Esophagus (tissue), 2 donors: ENCODE results near the gene STX5. TPM values are rescaled to one million over a fixed set of nuclear protein-coding genes. Genes with fewer than 3 reads are reported as not detected.
"Not testable (repeated sequence)": the region's sequence is repeated elsewhere in the genome, so short reads cannot be mapped to it uniquely, and the experiment has no call there.

ENCODE experiments used
- H3K27ac ChIP-seq, 2 donors: one replicate each; pipeline ENCODE4 v1.5.1; 2013; ENCODE audit warnings: low read depth in 2 of 2, mild to moderate bottlenecking in 2 of 2, inconsistent platforms in 1 of 2, low read length in 1 of 2, moderate library complexity in 1 of 2
- H3K27me3 ChIP-seq, 2 donors: one replicate each; pipeline ENCODE4 v1.6.1; 2013; ENCODE audit warnings: low read length in 2 of 2, control low read depth in 1 of 2, mild to moderate bottlenecking in 1 of 2; ENCODE audit not compliant: insufficient read depth in 2 of 2, control insufficient read depth in 1 of 2
- H3K36me3 ChIP-seq, 2 donors: one replicate each; pipeline ENCODE4 v1.6.1; 2013; ENCODE audit warnings: low read length in 1 of 2; ENCODE audit not compliant: control insufficient read depth in 2 of 2, insufficient read depth in 2 of 2
- H3K4me1 ChIP-seq, 2 donors: one replicate each; pipeline ENCODE4 v1.6.1; 2013; ENCODE audit warnings: low read length in 1 of 2; ENCODE audit not compliant: control insufficient read depth in 2 of 2, insufficient read depth in 2 of 2
- H3K4me3 ChIP-seq, 2 donors: one replicate each; pipeline ENCODE4 v1.5.1; 2013; ENCODE audit warnings: low read length in 2 of 2, mild to moderate bottlenecking in 2 of 2, low read depth in 1 of 2, moderate library complexity in 1 of 2
- H3K9me3 ChIP-seq, 2 donors: one replicate each; pipeline ENCODE4 v1.6.1; 2013; ENCODE audit warnings: mild to moderate bottlenecking in 2 of 2, low read depth in 1 of 2, low read length in 1 of 2, moderate library complexity in 1 of 2; ENCODE audit not compliant: control insufficient read depth in 2 of 2, insufficient read depth in 1 of 2
- WGBS, 2 donors: extraction: QIAGEN DNeasy Blood & Tissue Kit; methylation state at CpG; one replicate each; pipeline ENCODE4 v1.1.7; 2013; 5-methylcytosine and 5-hydroxymethylcytosine counted together
- polyA plus RNA-seq, 2 donors: library from polyadenylated mRNA; stranded (reverse); fragments of 200-250 nt; gene quantifications; one replicate each; pipeline ENCODE4 v1.2.3, GENCODE V29; 2013
- donor health status: healthy with polysubstance abuse.
- donor health status: Bipolar disorder and iron deficiency.

Gene STX5
- polyA plus RNA-seq, 2 donors: 14.5 to 25.2 TPM

- Histone ChIP-seq H3K9me3 (no peaks in the 10 kb centered on the region), H3K4me3 (peak within 1 kb of the TSS; percentile 65 to 69), H3K27me3 (no peaks in the 10 kb centered on the region), H3K4me1 (peaks cover 0 to 3% of the 10 kb centered on the region in 2 donors), H3K27ac (peak within 1 kb of the TSS; percentile 89 to 98), H3K36me3 (peaks cover 1 to 12% of the 10 kb centered on the region in 2 donors)
- WGBS, 2 donors: 2% methylated on average over 59 to 60 of the region's 60 CpGs
Observed at GRCh38 chr11:62771144-62772021, 60.5 kb downstream of the STX5 start, which contains the start of gene TAF6L. TAF6L (plus strand) TSS chr11:62771396; CDS start chr11:62775784, 4,388 bp downstream.

- Histone ChIP-seq H3K4me1 (peaks cover 0 to 3% of the 10 kb centered on the region in 2 donors), H3K27ac (peak overlapping the region; percentile 89 to 98), H3K4me3 (peak overlapping the region; percentile 32 to 69), H3K9me3 (no peaks in the 10 kb centered on the region), H3K36me3 (peaks cover 3 to 11% of the 10 kb centered on the region in 2 donors), H3K27me3 (no peaks in the 10 kb centered on the region)
- WGBS, 2 donors: 1 to 2% methylated on average over 18 of the region's 18 CpGs
Observed at GRCh38 chr11:62770778-62771143, 61.1 kb downstream of the STX5 start.

- H3K9me3 ChIP-seq, H3K27me3 ChIP-seq, H3K36me3 ChIP-seq, H3K4me1 ChIP-seq: not testable (repeated sequence)
- H3K4me3 ChIP-seq: peak overlapping the region in 1 of 2 donors; percentile 90
- 34 to 35% methylated on average over 9 of the region's 9 CpGs for WGBS, 2 donors
- peak overlapping the region in 1 of 2 donors; percentile 11 for H3K27ac ChIP-seq
Observed at GRCh38 chr11:62760867-62761227, 71.0 kb downstream of the STX5 start.

- Histone ChIP-seq H3K27ac (no peak overlapping the region), H3K9me3 (no peaks in the 10 kb centered on the region), H3K27me3 (no peaks in the 10 kb centered on the region), H3K4me1 (peaks cover 6 to 7% of the 10 kb centered on the region in 2 donors), H3K4me3 (no peak overlapping the region), H3K36me3 (no peaks in the 10 kb centered on the region)
- 65 to 68% methylated on average over 9 of the region's 9 CpGs for WGBS, 2 donors
Observed at GRCh38 chr11:62757846-62758788, 73.7 kb downstream of the STX5 start.

Other genes with a start within 250 kb of the STX5 start
- 10 to 100 TPM in 1 of 2 donors, 1 to 10 TPM in 1; 9.0 to 15.2 TPM for gene TUT1, start 240.5 kb downstream of the STX5 start, polyA plus RNA-seq
- gene MTA2, start 230.2 kb downstream of the STX5 start, polyA plus RNA-seq: 10 to 100 TPM; 76.2 to 90.4 TPM
- 100 to 1,000 TPM in 1 of 2 donors, 10 to 100 TPM in 1; 79.0 to 107 TPM for gene EML3, start 219.3 kb downstream of the STX5 start, polyA plus RNA-seq
- 10 to 100 TPM in 1 of 2 donors, 1 to 10 TPM in 1; 7.4 to 10.5 TPM for gene ROM1, start 218.8 kb downstream of the STX5 start, polyA plus RNA-seq
- 10 to 100 TPM; 14.9 to 25.4 TPM for gene B3GAT3, start 210.1 kb downstream of the STX5 start, polyA plus RNA-seq
- gene GANAB, start 185.4 kb downstream of the STX5 start, polyA plus RNA-seq: 10 to 100 TPM; 59.8 to 71.6 TPM
- gene INTS5, start 178.7 kb downstream of the STX5 start, polyA plus RNA-seq: 10 to 100 TPM in 1 of 2 donors, 1 to 10 TPM in 1; 4.8 to 10.1 TPM
- 10 to 100 TPM; 71.9 to 96.9 TPM for gene C11orf98, start 166.8 kb downstream of the STX5 start, polyA plus RNA-seq
- 10 to 100 TPM; 15.4 to 32.2 TPM for gene CSKMT, start 166.7 kb downstream of the STX5 start, polyA plus RNA-seq
- 10 to 100 TPM; 16.5 to 23.2 TPM for gene UQCC3, start 160.4 kb downstream of the STX5 start, polyA plus RNA-seq
- 1 to 10 TPM; 2.7 to 5.2 TPM for gene LBHD1, start 159.8 kb downstream of the STX5 start, polyA plus RNA-seq
- 100 to 1,000 TPM; 109 to 127 TPM for gene UBXN1, start 153.0 kb downstream of the STX5 start, polyA plus RNA-seq
- gene LRRN4CL, start 142.5 kb downstream of the STX5 start, polyA plus RNA-seq: 1 to 10 TPM; 1.4 to 2.4 TPM
- 10 to 100 TPM; 33.9 to 58.9 TPM for gene BSCL2, start 124.6 kb downstream of the STX5 start, polyA plus RNA-seq
- gene GNG3, start 124.4 kb downstream of the STX5 start, polyA plus RNA-seq: under 1 TPM; 0.04 to 0.24 TPM
- gene HNRNPUL2, start 104.6 kb downstream of the STX5 start, polyA plus RNA-seq: 10 to 100 TPM; 27.5 to 27.9 TPM
- 10 to 100 TPM; 13.3 to 31.1 TPM for gene TTC9C, start 103.6 kb downstream of the STX5 start, polyA plus RNA-seq
- gene ZBTB3, start 77.9 kb downstream of the STX5 start, polyA plus RNA-seq: 1 to 10 TPM; 1.9 to 4.0 TPM
- 10 to 100 TPM; 43.2 to 94.0 TPM for gene POLR2G, start 70.5 kb downstream of the STX5 start, polyA plus RNA-seq
- gene TAF6L, start 60.7 kb downstream of the STX5 start, polyA plus RNA-seq: 10 to 100 TPM; 17.0 to 21.6 TPM
- gene TMEM179B, start 44.6 kb downstream of the STX5 start, polyA plus RNA-seq: 10 to 100 TPM; 30.5 to 41.2 TPM
- gene TMEM223, start 40.0 kb downstream of the STX5 start, polyA plus RNA-seq: 10 to 100 TPM; 13.8 to 19.7 TPM
- gene NXF1, start 26.6 kb downstream of the STX5 start, polyA plus RNA-seq: 10 to 100 TPM; 77.9 to 84.7 TPM
- gene TEX54, start 790 bp upstream of the STX5 start, polyA plus RNA-seq: not detected
- 10 to 100 TPM; 44.0 to 44.6 TPM for gene WDR74, start 7.5 kb upstream of the STX5 start, polyA plus RNA-seq
- 100 to 1,000 TPM in 1 of 2 donors, 10 to 100 TPM in 1; 90.5 to 146 TPM for gene SLC3A2, start 48.8 kb upstream of the STX5 start, polyA plus RNA-seq
- gene CHRM1, start 89.3 kb upstream of the STX5 start, polyA plus RNA-seq: under 1 TPM in 1 of 2 donors, not detected in 1; 0.01 TPM
- not detected for gene SLC22A6, start 152.9 kb upstream of the STX5 start, polyA plus RNA-seq
- gene SLC22A8, start 183.8 kb upstream of the STX5 start, polyA plus RNA-seq: not detected